HepG2 (cell line): Measurements from ENCODE around the gene IQCN. TPM values are rescaled to one million over a fixed set of nuclear protein-coding genes. Genes with fewer than 3 reads are reported as not detected.

ENCODE experiments used
- ATAC-seq: fragments of 200-7000 bp; cut with Tn5 transposase; 3 replicates; pipeline ENCODE4 v1.9.1; 2020; ENCODE audit warnings: mild to moderate bottlenecking, moderate library complexity
- BruUV-seq: library from RNA; stranded (reverse); fragments of 400-500 nt; replicated peaks from 2 replicates; lab custom pipeline; 2021; lab: Mats Ljungman, UMichigan
- CTCF ChIA-PET: fragments of 300-600 bp; formaldehyde crosslinking; extraction: SDS; loops from one replicate; lab custom pipeline; 2021; ENCODE audit warnings: low total read pairs, inconsistent platforms, low intra/inter-chr PET ratio; lab: Yijun Ruan, JAX
- POLR2A ChIA-PET: fragments of 350-600 bp; sonication (Branson Sonifier 250); formaldehyde crosslinking; loops from one replicate; lab custom pipeline; 2020; ENCODE audit warnings: antibody characterized with exemption, inconsistent platforms; lab: Yijun Ruan, JAX
- DNase-seq: peaks from one replicate; pipeline ENCODE4 v3.0.0-alpha.2; 2015; ENCODE audit warnings: low spot score
- FAIRE-seq: peaks from 3 replicates; lab custom pipeline; 2011; peaks lifted over from hg19 to GRCh38; lab: Jason Lieb, UNC
- H2AFZ ChIP-seq: one replicate; pipeline ENCODE4 v1.6.1; 2011; ENCODE audit warnings: low read length, inconsistent platforms
- H3K27ac ChIP-seq: fragments of 300-600 bp; 3 replicates; pipeline ENCODE4 v1.8.0; 2011; ENCODE audit warnings: mixed run types, mild to moderate bottlenecking, mixed read lengths, low read length, inconsistent platforms; ENCODE audit not compliant: insufficient read depth; ENCODE audit errors: extremely low read length
- H3K27me3 ChIP-seq, 2 experiments: fragments of 200-600 bp in 1 of 2; 2 replicates in 1 of 2; 3 replicates in 1 of 2; pipeline versions ENCODE4 v1.6.0 to v1.8.0; 2011; ENCODE audit warnings: low read length in 2 of 2, mild to moderate bottlenecking in 2 of 2, moderate library complexity in 2 of 2, inconsistent platforms in 1 of 2; ENCODE audit not compliant: insufficient read depth in 2 of 2, control insufficient read depth in 1 of 2
- H3K36me3 ChIP-seq, 2 experiments: fragments of 200-600 bp in 1 of 2; replicated peaks in 1 of 2; 2 replicates in 1 of 2; 3 replicates in 1 of 2; pipeline versions ENCODE4 v1.5.1 to v1.8.0; 2011; ENCODE audit warnings: low read length in 2 of 2, inconsistent platforms in 1 of 2; ENCODE audit not compliant: insufficient read depth in 2 of 2, control insufficient read depth in 1 of 2
- H3K4me1 ChIP-seq: 2 replicates; pipeline ENCODE4 v1.5.1; 2012; ENCODE audit warnings: low read length, inconsistent platforms; ENCODE audit not compliant: insufficient read depth
- H3K4me2 ChIP-seq: 2 replicates; pipeline ENCODE4 v1.6.0; 2011; ENCODE audit warnings: low read depth, low read length, inconsistent platforms
- H3K4me3 ChIP-seq, 3 experiments: fragments of 200-600 bp in 1 of 3; sonication (generic), shearing (Covaris generic) in 1 of 3; replicated peaks in 1 of 3; 2 replicates each; pipeline ENCODE4 v1.5.1; 2011 to 2016; ENCODE audit warnings: low read length in 3 of 3, inconsistent platforms in 2 of 3, low read depth in 2 of 3, mild to moderate bottlenecking in 2 of 3, control low read depth in 1 of 3, mixed read lengths in 1 of 3; ENCODE audit not compliant: insufficient read depth in 1 of 3
- H3K79me2 ChIP-seq: one replicate; pipeline ENCODE4 v1.6.1; 2011; ENCODE audit warnings: low read length, inconsistent platforms; ENCODE audit not compliant: insufficient read depth
- H3K9ac ChIP-seq: 2 replicates; pipeline ENCODE4 v1.6.0; 2011; ENCODE audit warnings: mild to moderate bottlenecking, low read depth, low read length, inconsistent platforms; ENCODE audit not compliant: insufficient read depth
- H3K9me3 ChIP-seq: 2 replicates; pipeline ENCODE4 v1.5.1; 2012; ENCODE audit warnings: mild to moderate bottlenecking, low read length
- H4K20me1 ChIP-seq: 2 replicates; pipeline ENCODE4 v1.6.0; 2011; ENCODE audit warnings: inconsistent platforms, mild to moderate bottlenecking, low read length, moderate library complexity; ENCODE audit not compliant: insufficient read depth
- ZEB1 ChIP-seq: IDR thresholded peaks from 2 replicates; pipeline ENCODE4 v1.6.1; 2012; ENCODE audit warnings: mild to moderate bottlenecking, low read depth, inconsistent platforms; ENCODE audit not compliant: insufficient replicate concordance
- ZNF629 ChIP-seq: sonication (generic); formaldehyde crosslinking; conservative IDR thresholded peaks from 2 replicates; pipeline ENCODE4 v1.5.0; 2020; ENCODE audit warnings: missing genetic modification reagents
- WGBS: methylation state at CpG from one replicate; pipeline ENCODE4 v1.1.6; 2017; ENCODE audit warnings: low lambda C conversion rate; 5-methylcytosine and 5-hydroxymethylcytosine counted together
- in situ Hi-C: cut with HindIII; loops from 2 replicates; pipeline ENCODE4 v1.10.0; 2017; ENCODE audit warnings: low pct_unique_long_range_greater_than_20kb; ENCODE audit not compliant: extremely low pct_ligation_motif_present
- intact Hi-C: fragments of 100-400 bp; cut with micrococcal nuclease; formaldehyde crosslinking; loops from one replicate; pipeline ENCODE4 v1.10.0; 2022; ENCODE audit not compliant: unreplicated experiment
- polyA plus RNA-seq, 8 experiments: library from polyadenylated mRNA; depleted of rRNA in 3 of 8; stranded (reverse) in 7 of 8; unstranded in 1 of 8; fragments of >200 nt; fragmentation: Illumina TruSeq in 4 of 8; extraction: Trizol in 4 of 8; gene quantifications; 2 replicates each; pipeline versions ENCODE4 v1.2.1 to v1.2.3, GENCODE V29; 2011 to 2016; ENCODE audit warnings: low read depth in 4 of 8, missing spikeins in 1 of 8, mixed read lengths in 1 of 8; ENCODE audit not compliant: insufficient read depth in 1 of 8
- total RNA-seq, 5 experiments: library from RNA; depleted of rRNA; stranded (reverse); fragments of >200 nt; fragmentation: Illumina TruSeq; extraction: Trizol; gene quantifications; 2 replicates each; pipeline ENCODE4 v1.2.3, GENCODE V29; 2016; ENCODE audit warnings: low read depth in 1 of 5
- TF ChIP-seq, protein P1 (sequence below): sonication (generic); formaldehyde crosslinking; IDR thresholded peaks from 2 replicates; pipeline ENCODE4 v1.5.0; 2020; ENCODE audit warnings: mild to moderate bottlenecking, missing genetic modification reagents
- TF ChIP-seq, protein P2 (sequence below): sonication (generic); formaldehyde crosslinking; IDR thresholded peaks from 2 replicates; pipeline ENCODE4 v1.5.0; 2020; ENCODE audit warnings: mild to moderate bottlenecking, missing genetic modification reagents, moderate library complexity

Gene IQCN
- total and polyA plus RNA-seq, 2 of the 13 experiments (the other 11 are each of a cell fraction or from before 2014, with no cell fraction given) = 0.04 to 0.18 TPM

DNA sequence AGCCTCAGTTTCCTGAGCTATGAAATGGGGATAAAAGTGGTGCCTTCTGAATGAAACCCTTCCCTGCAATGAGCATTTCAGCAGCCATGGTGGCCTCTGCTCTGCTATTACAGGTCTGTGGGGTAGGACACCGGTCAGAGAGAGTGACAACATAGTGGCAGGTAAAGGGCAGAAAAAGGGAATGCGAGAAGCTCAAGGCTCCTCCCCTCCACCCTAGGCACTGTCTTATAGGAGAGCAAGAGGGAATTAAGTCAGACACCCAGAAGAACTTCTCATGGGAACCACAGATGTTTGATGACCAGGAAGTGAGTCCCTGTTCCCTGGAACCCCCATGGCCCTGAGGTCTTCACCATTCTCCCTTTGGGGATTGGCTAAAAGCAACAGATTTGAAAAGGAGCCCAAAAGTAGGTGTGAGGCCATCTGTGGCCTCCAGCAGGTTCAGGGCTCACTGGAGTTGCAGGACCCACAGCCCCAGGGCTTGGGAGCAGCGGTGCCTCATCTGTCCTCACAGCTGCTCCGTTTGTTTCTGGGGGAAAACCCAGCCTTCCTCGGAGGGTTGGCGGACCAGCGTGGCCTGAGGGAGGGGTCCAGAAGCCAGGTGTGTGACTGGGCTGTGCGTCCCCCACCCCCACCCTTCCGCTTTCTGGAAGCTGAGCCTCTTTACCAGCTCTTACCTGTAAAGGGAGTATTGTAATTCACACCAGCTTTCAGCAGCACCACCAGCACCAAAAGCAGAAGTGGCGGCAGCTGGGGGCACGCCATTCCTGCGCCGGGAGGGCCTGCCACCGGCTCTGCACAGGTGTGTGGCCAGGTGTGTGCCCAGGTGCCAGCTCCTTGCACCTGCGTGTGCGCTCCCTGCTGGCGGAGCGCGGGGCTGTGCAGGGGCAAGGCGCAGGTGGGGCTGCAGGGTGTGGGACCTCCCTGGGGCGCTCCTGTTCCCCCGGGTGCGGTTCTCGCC lies 19.4 kb downstream of the IQCN start:
- H3K4me2 ChIP-seq = no peak overlapping the region
- TF ChIP-seq, protein P1, sequence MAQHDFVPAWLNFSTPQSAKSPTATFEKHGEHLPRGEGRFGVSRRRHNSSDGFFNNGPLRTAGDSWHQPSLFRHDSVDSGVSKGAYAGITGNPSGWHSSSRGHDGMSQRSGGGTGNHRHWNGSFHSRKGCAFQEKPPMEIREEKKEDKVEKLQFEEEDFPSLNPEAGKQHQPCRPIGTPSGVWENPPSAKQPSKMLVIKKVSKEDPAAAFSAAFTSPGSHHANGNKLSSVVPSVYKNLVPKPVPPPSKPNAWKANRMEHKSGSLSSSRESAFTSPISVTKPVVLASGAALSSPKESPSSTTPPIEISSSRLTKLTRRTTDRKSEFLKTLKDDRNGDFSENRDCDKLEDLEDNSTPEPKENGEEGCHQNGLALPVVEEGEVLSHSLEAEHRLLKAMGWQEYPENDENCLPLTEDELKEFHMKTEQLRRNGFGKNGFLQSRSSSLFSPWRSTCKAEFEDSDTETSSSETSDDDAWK (CRISPR knock-in tag) = no peak
- TF ChIP-seq ZNF629 (0 out of 2 replicates have a peak, but pooled peaks have one; percentile 15), ZEB1 (peak; percentile 81)
- TF ChIP-seq, protein P2, sequence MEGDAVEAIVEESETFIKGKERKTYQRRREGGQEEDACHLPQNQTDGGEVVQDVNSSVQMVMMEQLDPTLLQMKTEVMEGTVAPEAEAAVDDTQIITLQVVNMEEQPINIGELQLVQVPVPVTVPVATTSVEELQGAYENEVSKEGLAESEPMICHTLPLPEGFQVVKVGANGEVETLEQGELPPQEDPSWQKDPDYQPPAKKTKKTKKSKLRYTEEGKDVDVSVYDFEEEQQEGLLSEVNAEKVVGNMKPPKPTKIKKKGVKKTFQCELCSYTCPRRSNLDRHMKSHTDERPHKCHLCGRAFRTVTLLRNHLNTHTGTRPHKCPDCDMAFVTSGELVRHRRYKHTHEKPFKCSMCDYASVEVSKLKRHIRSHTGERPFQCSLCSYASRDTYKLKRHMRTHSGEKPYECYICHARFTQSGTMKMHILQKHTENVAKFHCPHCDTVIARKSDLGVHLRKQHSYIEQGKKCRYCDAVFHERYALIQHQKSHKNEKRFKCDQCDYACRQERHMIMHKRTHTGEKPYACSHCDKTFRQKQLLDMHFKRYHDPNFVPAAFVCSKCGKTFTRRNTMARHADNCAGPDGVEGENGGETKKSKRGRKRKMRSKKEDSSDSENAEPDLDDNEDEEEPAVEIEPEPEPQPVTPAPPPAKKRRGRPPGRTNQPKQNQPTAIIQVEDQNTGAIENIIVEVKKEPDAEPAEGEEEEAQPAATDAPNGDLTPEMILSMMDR (CRISPR knock-in tag) = peak; percentile 26; the same call in 1 of the 2 replicates
- H3K4me3 ChIP-seq = no peak overlapping the region
- H2AFZ ChIP-seq = no peak overlapping the region
- H4K20me1 ChIP-seq = no peaks in the 10 kb centered on the region
- DNase-seq = no peak
- no peak for FAIRE-seq
- POLR2A ChIA-PET = interaction anchor here (1.1 kb wide), 1 partner anchor 63 kb away, joined by 3 read pairs; no protein-coding TSS in a partner anchor
- no peaks in the 10 kb centered on the region for H3K79me2 ChIP-seq
- BruUV-seq = no TSS peak
- CTCF ChIA-PET = no interaction called here
- H3K9me3 ChIP-seq = no peaks in the 10 kb centered on the region
- intact Hi-C loops = no loop called here
- H3K9ac ChIP-seq = no peak overlapping the region
- in situ Hi-C loops = loop anchor here (5.0 kb wide), 1 partner anchor 48 kb away; no protein-coding TSS in a partner anchor
- ATAC-seq = no peak
- H3K27ac ChIP-seq = no peak overlapping the region
- peaks cover 21% of the 10 kb centered on the region for H3K4me1 ChIP-seq
- H3K36me3 ChIP-seq = no peaks in the 10 kb centered on the region
- 15% methylated on average over 9 of the region's 24 CpGs for WGBS
- H3K27me3 ChIP-seq = peaks cover 4 to 33% of the 10 kb centered on the region in 2 experiments; a peak in 4 of 5 replicates
